Vein endothelial cell (primary cell): ENCODE data around the gene ZNF346. TPM values are rescaled to one million over a fixed set of nuclear protein-coding genes. Genes with fewer than 3 reads are reported as not detected.

Experiments used
- total RNA-seq: library from RNA; depleted of rRNA; stranded (reverse); fragments of >200 nt; gene quantifications from 2 replicates; pipeline ENCODE4 v1.2.3, GENCODE V29; 2012

The ZNF346 gene
- 25.1 and 32.3 TPM in 2 replicates for total RNA-seq

GRCh38 chr5:177022386-177023302 lies at the start of gene ZNF346:
Gene ZNF346 (plus strand): TSS chr5:177022696. CDS start chr5:177022739, 43 bp downstream.

GRCh38 chr5:177006265-177006972 lies 16.1 kb upstream of the ZNF346 start, which contains the start of gene UIMC1:
Gene UIMC1 (minus strand): TSS chr5:177006779. CDS start chr5:176982615, 24,164 bp downstream.

GRCh38 chr5:177086654-177087397 lies 64.3 kb downstream of the ZNF346 start, which contains the start of gene FGFR4:
Gene FGFR4 (plus strand): TSS chr5:177086915. CDS start chr5:177089603, 2,688 bp downstream.

Other genes with a start within 250 kb of the ZNF346 start
- under 0.01 and 1.2 TPM in 2 replicates for gene UNC5A, start 212.1 kb upstream of the ZNF346 start, total RNA-seq
- under 0.01 and 0.10 TPM in 2 replicates for gene HK3, start 123.3 kb upstream of the ZNF346 start, total RNA-seq
- gene UIMC1, start 15.9 kb upstream of the ZNF346 start, total RNA-seq, result 40.8 and 43.3 TPM in 2 replicates
- 2.3 and 4.6 TPM in 2 replicates for gene FGFR4, start 64.2 kb downstream of the ZNF346 start, total RNA-seq
- gene NSD1, start 111.1 kb downstream of the ZNF346 start, total RNA-seq, result 44.1 and 53.4 TPM in 2 replicates